NCI-H128 (cell line): ENCODE results near the gene PRKCE.

Source experiments
- DNase-seq: peaks from one replicate; lab custom pipeline; 2025; ENCODE audit not compliant: unreplicated experiment; lab: John Stamatoyannopoulos, UW

PRKCE gene

GRCh38 chr2:46230115-46230571 is 578.7 kb downstream of the PRKCE start:
- DNase-seq: no peak

DNA sequence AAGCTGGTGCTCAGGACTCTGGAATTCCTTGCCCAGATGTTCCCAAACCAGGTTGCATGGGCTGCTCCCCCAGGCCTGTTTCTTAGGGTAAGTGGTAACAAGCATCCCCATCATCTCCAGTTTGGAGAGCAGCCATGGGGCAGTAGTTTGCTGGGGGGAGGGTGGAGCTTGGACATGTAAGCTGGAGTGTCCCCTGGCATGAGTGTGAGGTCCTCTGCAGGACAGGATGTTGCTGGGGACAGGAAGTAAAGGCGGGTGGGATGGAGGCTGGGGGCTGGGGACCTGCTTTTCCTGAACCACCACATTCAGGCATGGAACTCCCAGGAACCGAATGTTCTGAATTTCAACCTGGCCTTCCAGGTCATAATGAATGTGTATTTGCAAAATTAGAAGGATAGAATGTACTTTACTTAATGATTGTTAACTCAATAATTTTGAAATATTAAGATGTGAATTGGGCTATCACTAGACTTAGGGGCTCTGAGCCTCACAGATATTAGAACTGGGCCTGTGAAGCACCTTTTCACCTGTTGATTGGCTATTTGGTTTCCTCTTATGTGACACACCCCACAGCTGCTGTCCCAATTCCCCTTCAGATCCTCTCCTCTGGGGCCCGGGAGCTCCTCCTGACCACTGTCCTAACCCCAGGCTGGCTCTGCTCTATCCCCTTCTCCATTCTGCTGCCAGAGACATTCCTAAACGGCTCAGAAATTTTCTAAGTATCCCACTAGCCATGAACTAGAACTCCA is 579.4 kb downstream of the PRKCE start:
- DNase-seq: no peak

DNA sequence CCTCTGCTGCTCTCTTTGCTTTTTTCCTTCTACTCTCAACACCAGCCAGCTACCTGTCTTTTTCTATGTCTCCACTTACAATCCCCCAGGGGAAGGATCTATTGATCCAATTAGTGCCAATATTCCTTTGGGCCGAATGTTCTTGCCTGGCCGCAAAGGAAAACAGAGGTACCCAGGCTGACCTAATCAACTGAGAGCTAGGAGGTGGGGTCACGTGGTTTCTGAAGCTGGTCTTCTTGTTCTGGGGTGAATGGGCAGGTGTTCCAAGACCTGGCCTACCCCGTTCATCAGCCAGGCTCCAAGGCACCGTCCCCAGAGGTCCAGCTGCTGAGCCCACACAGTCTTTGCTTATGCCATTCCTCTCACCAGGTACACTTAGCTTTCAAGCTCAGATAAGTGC is 580.2 kb downstream of the PRKCE start:
- DNase-seq: no peak

DNA sequence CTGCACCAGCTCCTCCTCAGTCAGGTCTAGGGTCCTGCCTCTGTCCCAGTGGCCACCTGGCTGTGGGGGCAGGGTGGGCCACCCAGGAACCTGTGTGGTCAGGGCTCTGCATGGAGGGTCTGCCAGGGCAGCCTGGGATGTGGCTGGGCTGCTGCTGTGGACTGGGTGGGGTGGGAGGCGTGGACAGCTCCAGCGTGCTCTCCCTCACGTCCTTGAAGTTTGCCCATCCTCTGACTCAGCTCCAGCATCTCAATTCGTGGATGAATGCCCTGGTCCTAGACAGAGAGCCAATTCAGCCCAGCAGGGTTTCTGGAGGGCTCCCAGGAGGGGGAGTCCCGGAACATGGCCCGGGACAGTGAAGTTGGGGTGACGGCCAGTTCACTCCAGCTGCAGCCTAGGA is 581.4 kb downstream of the PRKCE start:
- no peak for DNase-seq

DNA sequence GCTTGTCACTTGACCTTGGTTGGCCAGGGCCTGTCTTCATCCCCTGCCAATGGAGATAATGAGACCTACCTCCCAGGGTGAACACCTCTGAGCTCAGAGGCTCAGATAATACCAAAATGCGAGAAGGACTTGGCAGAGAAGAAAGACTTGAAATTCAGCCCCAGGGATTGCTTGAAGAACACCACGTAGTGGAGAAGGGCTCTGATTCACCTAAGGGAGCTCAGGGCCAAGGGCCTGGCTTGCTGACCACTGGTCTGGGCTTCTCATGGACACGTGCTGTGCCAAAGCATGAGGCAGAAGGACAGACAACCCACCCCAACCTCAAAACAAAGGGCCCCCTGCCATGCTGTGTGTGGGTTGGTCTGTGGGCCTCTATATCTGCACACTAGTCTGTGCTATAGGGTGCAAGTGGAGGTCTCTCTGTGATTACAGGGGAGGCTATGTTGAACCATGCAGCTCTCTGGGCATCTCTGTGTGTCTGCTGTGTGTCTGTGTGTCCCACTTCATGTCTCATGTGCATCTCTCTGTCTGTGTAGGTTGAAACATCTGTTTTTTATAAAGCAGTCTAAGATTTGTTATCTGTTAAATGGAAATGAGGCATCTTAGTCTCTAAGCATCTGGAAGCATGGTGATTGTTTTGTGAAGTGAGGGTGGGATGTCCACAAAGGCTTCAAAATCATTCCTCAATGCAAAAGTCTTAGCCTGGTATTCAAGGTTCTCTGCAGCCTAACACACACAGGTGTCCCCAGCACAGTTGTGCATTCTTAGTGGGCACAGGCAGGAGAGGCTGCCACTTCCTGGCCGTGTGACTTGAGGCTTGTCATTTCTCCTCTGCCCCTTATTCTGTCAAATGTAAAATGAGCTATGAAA is 584.8 kb downstream of the PRKCE start:
- no peak for DNase-seq

DNA sequence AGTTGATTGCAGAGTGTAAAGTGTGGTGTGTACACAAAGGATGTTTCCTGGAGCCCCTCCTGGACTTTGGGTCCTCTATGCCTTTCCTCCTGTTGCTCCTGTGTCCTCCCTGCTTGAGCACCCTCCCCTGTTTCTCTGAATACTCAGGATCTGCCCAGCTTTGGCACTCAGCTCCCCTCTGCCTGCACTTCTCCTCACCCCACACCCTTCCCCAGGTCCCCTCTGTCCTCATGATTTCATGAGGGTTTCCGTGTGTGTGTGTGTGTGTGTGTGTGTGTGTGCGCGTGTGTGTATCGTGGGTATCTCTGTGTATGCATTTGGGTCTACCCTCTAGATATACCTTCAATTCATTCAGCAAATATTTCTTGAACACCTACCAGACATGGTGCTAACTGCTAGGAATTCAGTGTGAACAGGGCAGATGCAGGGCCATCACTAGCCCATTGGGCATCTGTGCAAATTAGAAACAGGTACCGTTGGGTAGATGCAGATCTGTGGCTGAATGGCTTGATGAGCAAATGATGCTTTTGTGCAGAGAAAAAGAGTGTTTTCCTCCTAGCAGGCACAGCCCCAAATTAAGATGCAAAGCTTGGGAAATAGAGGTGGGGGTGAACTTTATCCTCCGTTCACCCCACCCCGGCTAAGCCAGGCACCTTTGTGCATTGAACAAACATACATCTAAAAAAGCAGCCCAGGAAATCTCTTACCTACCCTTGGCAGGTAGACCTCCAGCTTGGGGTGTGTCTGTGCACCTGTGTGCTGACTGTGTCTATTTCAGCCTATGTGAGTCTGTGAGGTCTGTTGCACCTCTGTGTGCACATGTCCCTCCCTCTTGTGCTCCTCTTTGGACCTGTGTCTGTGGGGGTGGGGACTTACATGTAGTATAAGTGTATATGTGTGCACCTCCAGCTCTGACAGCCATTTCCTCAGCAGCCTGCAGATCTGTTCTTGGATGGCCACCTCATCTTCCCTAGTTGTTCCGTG is 585.7 kb downstream of the PRKCE start:
- no peak for DNase-seq
